GM20000 (cell line): ENCODE results near the gene BNC2.

Experiments used
- DNase-seq: peaks from one replicate; pipeline ENCODE4 v3.0.0; 2012; ENCODE audit warnings: low spot score
- TF ChIP-seq, protein P1 (sequence below): IDR thresholded peaks from 2 replicates; pipeline ENCODE4 v1.5.1; 2012; ENCODE audit warnings: mild to moderate bottlenecking, control low read depth; ENCODE audit errors: extremely low read depth, missing control alignments

The BNC2 gene

DNA sequence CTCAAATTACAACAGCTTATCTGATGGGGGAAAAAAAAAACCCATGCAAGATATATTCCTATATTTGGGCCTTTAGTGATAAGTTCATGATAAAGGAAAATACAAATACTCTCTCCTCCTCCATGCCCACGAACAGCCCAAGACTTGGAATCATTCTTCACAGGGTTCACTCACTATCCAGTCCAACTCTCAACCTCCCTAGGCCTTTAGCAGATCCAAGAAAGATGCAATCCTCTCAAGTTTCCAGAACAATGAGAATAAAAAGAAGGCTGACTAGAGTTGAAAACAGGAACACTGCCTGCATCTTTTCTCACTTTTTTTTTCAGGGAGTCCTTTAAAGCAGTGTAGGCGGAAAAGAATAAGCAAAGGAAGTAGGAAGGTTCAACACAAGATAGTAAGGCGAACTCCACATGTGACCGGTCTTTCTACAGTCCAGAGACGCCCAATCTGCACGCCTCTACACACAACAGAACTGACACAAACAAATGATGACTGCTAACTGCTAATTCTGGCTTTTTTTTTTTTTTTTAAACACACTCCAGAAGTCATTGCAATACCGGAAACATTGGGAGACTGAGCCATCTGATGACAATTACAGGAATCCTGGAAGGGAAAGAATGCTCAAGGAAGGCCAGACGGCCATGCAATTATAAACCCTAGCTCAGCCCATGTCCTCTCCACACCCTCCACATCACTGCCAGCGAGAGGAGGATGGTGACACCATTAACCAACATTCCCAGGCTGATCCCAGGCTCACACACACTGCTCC lies 75.4 kb downstream of the BNC2 start:
- no peak for DNase-seq

DNA sequence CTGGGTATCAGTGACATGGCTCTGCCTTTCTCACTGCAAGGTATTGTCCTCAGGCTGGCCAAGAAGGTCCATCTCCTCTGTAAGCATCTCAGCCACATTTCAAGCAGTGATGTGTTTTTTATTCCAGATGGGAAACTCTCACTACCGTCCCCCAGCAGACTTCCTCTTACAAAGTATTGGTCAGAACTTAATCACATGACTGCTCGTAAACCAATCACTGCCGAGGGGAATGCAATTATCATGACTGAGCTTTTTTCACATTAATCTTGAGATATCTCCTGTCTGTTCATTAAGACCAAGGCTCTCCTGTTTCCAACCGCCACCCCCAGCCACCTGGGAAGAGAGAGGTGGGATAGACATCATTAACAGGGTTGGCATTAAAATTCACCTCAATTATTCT lies 76.4 kb downstream of the BNC2 start:
- no peak for DNase-seq
- TF ChIP-seq, protein P1, sequence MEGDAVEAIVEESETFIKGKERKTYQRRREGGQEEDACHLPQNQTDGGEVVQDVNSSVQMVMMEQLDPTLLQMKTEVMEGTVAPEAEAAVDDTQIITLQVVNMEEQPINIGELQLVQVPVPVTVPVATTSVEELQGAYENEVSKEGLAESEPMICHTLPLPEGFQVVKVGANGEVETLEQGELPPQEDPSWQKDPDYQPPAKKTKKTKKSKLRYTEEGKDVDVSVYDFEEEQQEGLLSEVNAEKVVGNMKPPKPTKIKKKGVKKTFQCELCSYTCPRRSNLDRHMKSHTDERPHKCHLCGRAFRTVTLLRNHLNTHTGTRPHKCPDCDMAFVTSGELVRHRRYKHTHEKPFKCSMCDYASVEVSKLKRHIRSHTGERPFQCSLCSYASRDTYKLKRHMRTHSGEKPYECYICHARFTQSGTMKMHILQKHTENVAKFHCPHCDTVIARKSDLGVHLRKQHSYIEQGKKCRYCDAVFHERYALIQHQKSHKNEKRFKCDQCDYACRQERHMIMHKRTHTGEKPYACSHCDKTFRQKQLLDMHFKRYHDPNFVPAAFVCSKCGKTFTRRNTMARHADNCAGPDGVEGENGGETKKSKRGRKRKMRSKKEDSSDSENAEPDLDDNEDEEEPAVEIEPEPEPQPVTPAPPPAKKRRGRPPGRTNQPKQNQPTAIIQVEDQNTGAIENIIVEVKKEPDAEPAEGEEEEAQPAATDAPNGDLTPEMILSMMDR: no peak

More for the DNA sequence above, 75.4 kb downstream of the BNC2 start:
- TF ChIP-seq, protein P1: no peak

DNA sequence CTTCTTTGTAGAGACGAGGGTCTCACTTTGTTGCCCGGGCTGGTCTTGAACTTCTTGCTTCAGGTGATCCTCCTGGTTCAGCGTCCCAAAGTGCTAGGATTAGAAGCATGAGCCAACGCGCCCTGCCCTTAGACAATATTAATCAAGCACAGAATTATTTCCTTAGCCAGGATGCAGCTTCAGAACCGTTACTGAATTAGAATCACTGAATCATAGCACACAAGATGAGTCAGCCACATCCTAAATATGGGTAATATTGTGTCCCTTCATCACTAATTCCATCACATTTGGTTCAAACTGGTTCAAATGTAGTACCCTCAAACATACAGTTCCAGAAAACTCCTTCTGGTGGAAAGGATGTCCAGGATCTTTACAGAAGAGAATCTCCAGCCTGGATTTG lies 82.7 kb downstream of the BNC2 start:
- TF ChIP-seq, protein P1: no peak
- DNase-seq: no peak

DNA sequence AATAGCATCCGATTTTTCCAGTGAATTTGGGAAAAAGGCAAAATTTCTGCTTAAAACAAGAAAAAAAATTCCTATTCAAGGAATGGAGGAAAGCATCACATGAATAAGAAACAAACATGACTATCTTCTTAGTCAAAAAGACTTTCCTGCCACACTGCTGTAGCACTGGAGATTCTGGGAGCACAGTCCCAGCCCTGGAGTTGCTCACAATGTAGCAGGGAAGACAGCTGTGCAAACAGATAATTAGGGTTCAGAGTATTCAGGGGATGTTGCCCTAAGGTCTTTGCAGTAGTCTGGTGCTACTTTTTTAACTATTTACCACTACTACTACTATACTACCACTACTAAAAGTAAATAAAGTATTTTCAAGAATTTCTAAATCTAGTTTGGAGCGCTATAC lies 86.5 kb downstream of the BNC2 start:
- TF ChIP-seq, protein P1: no peak
- no peak for DNase-seq

DNA sequence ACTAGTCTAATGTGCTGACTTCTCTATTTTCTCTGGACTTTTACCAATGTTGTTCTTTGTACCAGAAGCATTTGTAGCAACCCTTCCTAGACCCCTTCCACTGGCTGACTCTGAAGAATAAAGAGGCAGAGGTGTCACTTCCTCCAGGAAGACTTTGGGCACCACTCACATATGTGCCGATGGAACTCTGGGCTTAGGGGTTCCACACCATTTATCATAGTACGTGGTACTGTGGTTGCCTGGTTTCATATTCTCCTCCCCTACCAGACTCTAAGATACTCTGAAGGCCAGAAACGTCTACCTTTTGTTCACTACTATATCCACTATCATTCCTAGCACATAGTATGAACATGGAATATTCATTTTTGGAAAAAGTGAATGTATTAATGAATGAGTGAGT lies 88.0 kb downstream of the BNC2 start:
- DNase-seq: no peak
- TF ChIP-seq, protein P1: no peak

DNA sequence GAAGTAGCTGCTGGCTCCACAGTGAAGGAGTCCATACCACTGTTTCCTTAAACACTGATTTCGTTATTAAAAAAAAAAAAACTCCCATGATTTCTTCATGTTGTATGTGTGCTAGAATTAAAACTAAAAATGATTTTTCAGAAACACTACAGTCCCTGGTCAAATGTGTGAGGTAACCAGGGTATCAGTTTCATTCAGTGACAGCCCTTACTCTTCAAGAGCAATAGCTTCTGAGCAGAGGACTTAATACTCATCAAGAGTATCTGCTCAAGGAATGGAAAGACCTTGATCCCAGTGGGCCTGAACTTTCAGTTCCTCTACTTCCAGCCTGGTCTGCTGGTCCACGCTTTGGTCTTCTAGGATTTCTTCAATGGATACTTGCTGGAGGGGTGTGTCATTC lies 95.1 kb downstream of the BNC2 start:
- TF ChIP-seq, protein P1: no peak
- no peak for DNase-seq

DNA sequence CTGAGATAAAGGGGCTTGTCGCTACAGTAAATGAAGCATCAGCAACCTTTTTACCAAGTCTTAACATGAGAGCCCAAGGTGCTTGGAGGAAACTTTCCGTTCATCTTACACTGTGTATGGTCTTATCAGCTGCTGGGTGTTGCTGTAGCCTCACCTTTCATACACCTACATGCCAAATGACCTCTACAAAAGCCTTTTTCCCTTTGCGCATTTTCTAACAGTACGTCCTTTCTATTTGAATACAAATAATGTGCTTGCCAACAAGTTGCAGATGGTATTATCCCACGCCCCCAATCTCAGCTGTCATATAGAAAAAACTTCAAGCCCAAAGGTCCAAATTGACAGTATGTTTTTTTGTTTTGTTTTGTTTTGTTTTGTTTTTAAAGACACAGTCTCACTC lies 96.9 kb downstream of the BNC2 start:
- DNase-seq: no peak
- TF ChIP-seq, protein P1: no peak
